Activated effector memory CD4-positive, alpha-beta T cell treated with Interleukin-2 at 50 U/mL for 16 hours (primary cell): ENCODE measurements around the gene MST1.
A peak's percentile ranks its signal among the peaks of the same experiment; 100 is the strongest.

Experiments
- DNase-seq: peaks from one replicate; pipeline ENCODE4 v3.0.0-alpha.2; 2020

The MST1 gene

DNA sequence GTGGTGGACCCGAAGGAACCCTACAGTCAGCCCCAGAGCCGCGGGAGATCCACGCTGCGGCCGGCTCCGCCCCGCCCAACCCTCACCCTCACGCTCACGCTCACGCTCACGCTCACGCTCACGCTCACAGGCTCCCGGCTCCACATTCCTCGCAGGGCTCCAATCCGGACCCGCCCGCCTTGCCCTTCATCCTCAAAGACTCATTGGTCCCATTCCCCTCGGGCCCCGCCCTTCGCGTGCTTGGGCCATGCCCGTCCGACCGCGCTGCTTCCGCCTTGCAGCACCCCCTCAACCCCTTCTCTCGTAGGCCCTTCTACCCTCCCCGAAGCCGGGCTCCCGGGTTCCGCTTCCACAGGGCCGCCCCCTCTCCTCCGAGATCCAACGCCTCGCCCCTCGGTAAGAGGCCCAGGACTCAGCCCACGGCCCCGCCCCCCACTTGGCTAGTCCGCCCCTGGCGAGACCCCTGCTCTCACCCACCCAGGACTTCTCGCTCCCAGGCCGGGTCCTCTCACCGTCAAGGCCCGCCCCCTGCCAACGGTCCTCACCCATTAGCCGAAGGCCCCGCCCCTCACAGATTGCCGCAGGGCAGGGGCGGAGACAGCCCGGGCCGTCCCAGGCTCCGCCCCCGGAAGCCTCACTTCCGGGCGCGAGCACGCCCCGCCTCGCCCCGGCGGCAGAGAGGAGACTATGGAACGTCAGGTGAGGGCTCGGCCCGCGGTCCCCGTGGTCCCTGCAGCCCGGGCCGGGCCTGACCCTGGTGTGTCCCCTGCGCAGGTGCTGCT, 15.4 kb downstream of the MST1 start, which contains the start of gene APEH:
APEH (plus strand) TSS at position 637 of the 782 bp plus-strand sequence; CDS start at position 688, 51 bp downstream.
- peak; percentile 95 for DNase-seq

DNA sequence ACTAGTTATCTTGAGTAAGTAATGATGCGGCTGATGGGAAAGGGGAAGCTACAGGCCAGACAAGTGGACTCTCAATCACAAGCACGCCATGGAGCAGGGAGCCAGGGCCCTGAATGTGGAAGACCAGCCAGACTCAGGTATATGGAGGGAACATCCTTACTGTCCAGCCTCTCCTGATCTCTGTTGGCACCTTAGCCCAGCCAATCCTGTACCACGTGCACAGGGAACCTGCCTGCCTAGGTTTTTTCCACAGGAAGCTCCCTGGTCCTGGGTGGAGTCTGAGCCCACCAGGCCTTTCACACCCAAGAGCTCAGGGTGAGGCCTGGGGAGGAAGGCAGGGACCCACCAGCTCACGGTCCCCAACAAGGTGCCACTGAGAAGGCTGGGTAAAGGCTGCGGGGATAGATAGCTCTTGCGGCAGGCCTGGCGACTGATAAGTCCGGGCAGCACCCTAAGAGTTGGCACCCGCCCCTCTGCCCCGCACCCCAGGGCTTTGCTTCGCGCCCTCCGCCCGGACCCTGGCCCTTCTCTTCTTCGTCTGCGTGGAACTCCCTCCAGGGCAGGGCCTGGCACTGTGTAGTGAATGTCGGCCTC, 16.1 kb downstream of the MST1 start:
- DNase-seq = no peak

DNA sequence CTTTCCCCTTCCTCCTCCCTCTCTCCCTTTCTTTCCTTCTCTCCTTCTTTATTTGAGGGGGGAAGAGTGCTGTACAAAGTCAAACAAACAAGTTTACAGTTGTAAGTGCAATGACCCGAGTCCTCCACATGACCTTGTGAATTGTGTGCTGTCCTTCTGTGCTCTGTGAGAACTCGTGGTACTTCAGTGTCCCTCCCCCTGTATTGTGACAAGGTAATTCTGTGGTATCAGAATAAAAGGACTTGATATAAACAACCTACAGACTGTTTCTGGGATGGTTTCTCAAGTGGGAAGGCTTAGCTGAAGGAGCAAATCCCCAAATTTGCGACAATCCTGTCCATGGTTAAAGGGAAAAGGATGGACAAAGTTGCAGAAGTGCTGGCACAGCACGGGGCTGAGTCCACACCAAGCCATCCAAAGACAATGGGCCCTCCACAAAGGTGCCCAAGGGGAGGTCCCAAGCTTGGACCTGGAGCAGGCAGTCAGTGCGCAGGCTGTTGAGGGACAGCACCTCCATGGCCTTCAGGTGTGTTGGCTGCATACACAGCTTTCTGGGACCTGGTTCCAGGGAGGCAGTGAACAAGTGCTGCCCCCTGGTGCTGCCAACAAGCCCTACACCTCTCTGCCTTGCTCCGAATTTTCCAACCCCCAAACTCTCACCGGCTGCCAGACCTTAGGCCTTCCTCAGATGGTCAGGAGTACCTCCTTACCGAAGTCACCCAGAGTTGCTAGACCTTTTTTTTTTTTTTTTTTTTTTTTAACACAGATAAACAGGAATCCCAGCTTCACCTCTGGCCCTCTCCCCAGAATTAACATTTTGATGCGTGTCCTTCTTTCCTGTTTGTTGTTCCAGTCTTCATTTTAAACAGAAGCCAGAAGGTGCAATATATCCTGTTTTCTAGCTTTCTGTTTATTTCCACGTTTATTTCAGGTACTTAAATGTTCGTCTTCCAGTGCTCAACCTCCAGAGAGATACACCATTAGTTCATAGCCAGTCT, 17.7 kb downstream of the MST1 start:
- peak; percentile 60 for DNase-seq

DNA sequence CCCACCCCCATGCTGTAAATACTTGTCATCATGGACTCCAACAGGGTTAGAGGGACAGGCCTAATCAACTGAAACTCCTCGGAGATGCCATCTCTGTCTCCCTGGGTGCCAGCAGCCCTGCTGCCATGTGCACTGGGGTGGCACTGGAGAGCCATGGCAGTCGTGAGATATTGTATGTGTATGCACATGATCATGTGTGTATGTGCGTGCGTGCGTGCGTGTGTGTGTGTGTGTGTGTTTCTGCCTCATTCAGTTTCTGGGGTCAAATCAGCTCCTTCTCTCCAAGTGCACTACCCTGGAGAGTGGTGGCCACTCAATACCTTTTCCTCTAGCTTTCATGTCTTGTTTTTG, 18.4 kb downstream of the MST1 start:
- DNase-seq = no peak

DNA sequence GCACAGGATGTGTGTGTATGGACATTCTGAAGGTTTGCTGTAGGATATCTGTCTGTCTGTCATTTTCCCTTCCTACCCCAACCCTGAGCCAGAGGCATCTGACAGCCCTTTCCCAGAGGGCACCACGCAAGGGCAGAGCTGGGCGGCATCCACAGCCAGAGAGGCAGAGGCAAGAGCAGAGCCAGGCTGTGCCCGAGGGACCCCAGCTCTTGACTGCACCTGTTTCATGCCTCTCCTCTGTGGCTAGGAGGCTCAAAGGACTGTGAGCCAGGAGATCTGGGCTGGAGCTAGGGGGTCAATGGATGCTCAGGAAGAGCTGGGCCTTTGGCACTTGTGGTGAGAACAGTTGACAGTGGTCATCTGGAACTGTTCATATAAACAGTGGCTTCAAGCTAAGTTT, 19.9 kb downstream of the MST1 start:
- no peak for DNase-seq

DNA sequence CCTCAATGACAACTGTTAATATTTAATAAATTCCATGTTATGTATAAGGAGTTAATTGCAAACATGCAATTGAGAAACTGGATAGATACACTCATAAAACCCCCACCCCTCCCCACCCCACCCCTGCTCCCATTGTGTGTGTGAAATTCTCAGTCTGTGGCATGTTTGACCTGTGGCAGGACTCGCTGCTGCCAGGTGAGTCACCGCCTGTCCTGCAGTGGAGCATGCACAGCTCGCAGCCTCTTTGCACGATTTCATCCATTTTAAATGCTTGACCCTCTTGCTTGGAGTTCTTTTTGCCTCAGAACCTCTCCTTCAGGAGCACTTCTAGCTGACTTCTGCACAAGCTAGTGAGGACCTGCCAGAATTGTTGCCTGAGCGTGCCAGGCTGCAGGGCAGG, 20.4 kb downstream of the MST1 start:
- DNase-seq = no peak

DNA sequence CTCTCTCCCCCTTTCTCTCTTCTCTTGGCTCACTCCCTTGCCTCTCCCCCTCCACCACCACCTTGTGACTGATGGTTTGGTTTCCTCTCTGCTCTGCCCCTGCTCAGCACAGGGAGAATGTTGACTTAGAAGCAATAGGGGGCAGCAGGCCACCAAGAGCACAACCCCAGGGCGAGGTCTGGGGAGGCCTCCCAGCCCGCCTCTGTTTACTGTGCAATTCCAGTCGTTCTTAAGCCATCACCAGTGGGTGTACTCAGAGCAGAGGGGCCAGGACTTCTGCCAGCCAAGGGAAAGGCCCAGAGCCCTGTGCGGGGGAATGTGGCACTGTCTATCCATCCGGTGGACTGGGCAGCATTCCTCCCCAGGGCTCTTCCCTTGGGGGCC, 20.9 kb downstream of the MST1 start:
- DNase-seq = no peak

DNA sequence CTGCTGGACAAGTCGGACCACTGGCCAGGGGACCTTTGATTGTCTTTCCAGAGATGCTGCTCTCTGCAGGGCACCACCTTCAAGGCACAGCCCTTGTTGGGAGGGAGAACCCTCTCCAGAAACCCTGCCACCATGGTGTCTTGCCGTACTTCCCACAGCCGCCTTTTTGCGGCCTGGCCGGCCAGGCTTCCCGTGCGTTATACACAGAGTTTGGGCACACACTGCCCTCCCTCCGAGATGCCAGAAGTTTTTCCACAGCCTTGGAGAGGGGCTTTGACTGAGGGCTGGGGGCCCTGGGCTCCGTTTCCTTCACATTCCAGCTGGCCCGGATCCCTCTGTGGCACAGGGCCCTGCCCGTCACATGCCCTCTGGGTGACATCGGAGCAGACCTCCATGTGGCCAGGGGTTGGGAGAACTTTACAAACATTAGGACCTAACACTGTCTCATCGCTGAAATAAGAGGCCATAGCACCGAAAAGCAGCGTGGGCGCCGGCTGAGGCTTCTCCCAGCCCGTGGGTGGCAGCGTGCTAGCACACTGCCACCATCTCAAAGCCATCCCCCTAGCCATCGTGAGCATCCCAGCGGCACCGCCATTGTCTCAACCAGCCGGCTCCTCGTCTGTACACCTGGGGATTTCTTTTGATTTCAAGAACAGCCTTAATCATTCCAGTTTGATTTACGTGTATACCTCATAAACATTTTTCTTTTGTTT, 21.4 kb downstream of the MST1 start:
- DNase-seq = no peak

DNA sequence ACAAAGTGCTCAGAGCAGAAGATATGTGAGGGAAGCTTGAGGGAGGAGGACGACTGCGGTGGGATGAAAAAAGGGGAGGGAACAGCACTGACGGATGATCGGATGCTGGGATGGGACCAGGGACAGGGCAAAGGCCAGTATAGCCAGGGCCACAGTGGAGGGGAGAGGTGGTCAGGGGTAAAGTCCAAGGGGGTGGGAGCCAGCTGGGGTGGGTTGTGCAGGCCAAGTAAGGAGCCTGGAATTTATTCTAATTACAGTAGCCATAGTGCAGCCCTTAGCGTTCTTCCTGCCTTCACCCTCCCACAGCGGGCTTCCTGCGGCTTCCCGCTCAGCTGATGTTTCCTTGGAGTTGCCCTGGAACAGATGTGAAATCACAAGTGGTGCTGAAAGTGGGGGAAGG, 22.7 kb downstream of the MST1 start:
- no peak for DNase-seq

DNA sequence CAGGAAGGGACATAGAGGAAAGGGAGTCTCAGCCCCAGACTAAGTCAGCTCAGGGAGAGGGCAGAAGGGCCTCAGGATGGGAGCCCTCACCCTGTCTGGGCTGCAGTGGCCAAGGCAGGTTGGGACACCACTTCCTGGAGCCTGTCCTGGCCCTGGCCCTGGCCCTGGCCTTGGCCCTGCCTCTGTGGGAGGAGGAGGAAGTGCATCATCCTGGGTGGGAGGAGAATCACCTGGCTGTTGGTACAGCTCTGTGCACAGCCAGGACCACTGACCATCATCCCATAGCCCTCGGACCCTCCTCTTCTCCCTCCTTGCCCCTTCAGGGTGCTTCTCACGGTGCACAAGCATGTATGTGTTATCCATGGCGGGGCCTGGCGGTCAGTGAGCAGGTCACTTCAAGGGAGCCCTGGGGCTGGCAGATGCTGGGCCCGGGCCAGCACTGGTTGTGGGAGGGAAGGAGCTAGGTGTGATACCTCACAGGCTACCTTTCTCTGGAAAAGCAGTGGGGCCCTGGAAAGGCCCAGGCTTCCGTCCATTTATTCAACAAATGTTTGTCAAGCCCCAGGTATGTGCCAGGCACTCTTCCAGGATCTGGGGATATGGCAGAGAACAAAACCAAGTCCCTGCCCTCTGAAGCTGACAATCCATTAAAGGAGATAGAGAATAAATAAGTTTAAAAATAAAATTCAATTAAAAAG, 23.3 kb downstream of the MST1 start:
- DNase-seq = no peak

DNA sequence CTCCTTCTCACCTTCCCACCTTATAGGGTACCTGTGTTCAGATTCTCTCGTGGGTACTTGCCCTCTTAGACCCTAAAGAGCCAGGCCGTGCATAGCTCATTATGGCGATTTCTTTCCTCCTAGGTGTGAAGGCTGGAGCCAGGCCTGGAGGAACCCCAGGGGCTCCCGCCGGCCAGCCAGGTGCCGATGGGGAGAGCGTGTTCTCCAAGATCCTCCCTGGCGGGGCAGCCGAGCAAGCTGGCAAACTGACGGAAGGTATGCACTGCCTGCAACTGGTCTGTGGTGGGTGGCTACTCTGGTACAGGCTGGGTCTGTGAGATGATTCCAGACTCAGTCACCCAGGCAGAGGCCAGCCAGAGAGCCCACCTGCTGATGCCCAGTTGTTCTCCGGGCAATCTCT, 25.0 kb downstream of the MST1 start:
- DNase-seq = no peak

DNA sequence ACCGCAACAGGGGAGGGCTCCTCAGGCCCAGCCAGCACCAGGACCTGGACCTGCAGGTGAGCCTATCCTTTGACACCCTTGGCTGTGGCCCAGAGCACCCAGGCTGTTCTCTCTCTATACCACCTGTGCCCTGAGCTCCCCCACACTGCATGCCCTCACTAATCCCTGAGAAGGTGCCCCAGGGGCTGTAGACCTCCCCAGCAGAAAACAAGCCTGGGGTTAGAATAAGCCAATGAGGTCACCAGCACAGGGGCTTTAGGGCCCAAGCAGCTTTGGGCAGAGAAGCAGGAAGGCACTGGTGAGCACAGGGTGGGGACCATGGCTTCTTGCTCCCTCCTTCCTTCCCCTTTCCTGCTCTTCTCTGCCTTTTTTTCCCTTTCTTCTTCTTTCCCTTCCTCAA, 25.4 kb downstream of the MST1 start:
- no peak for DNase-seq

DNA sequence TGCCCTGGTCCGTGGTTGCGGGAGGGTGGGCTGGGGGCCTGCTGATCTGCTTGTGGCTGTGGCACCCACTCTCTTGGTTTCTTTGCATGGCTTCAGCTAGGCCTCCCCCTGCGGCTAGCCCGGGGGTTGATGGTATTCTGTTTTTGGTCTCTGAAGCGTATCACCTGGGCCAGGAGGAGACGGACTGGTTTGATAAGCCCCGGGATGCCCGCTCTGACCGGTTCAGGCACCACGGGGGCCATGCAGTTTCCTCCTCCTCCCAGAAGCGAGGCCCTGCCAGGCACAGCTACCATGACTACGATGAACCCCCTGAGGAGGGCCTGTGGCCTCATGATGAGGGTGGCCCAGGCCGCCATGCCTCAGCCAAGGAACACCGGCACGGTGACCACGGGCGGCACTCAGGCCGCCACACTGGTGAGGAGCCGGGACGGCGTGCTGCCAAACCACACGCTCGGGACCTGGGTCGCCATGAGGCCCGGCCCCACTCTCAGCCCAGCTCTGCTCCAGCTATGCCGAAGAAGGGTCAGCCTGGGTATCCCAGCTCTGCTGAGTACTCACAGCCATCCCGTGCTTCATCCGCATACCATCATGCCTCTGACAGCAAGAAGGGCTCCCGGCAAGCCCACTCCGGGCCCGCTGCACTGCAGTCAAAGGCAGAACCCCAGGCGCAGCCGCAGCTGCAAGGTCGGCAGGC, 26.4 kb downstream of the MST1 start:
- no peak for DNase-seq

DNA sequence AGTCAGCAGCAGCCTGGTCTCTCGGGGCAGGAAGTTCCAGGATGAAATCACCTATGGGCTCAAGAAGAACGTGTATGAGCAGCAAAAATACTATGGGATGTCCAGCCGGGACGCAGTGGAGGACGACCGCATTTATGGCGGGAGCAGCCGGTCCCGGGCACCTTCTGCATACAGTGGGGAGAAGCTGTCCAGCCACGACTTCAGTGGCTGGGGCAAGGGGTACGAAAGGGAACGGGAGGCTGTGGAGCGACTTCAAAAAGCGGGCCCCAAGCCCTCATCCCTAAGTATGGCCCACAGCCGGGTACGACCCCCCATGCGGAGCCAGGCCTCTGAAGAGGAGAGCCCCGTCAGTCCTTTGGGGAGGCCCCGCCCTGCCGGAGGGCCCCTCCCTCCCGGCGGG, 27.3 kb downstream of the MST1 start:
- DNase-seq = no peak

DNA sequence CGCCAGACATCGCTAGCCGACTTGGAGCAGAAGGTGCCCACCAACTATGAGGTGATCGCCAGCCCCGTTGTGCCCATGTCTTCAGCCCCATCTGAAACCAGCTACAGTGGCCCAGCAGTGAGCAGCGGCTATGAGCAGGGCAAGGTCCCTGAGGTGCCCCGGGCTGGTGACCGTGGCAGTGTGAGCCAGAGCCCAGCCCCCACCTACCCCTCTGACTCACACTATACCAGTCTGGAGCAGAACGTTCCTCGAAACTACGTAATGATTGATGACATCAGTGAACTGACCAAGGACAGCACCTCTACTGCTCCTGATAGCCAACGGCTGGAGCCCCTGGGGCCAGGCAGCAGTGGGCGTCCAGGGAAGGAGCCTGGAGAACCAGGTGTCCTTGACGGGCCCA, 28.0 kb downstream of the MST1 start:
- no peak for DNase-seq

DNA sequence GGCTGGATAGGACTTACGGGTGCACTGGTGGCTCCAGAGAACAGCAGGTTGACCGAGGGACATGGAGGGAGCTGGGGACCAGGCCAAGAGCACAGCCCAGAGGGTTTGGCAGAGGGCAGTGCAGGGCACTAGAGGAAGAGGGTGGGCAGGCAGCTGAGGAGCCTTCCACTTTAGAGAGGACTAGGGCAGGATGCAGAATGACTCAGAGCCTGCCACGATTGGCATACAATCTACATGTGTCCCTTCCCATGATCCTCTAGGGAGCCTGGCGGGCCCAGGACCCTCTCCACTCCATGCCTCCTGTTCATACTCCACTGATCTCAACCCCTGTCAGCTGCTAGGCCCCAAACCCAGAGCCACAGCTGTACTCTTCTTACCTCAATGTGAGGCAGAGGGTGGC, 29.5 kb downstream of the MST1 start:
- DNase-seq = no peak

DNA sequence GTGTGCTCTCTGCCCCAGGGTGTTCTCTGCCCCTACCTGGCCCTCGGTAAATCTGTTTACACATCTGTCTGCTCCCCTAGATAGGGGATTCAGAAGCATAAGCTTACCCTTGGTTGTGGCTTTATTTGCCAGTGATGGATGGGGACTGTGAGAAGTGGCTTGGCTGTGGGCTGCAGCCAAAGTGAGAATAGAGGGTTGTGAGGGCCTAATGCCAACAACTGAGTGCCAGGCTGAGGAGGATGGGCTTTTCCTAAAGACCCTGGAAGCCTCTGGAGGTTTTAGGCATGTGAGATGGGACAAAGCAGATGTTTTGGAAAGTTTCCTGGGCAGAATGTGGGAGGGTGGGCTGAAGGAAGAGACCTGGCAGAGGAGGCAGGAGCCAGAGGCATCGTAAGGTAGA, 30.6 kb downstream of the MST1 start:
- no peak for DNase-seq

DNA sequence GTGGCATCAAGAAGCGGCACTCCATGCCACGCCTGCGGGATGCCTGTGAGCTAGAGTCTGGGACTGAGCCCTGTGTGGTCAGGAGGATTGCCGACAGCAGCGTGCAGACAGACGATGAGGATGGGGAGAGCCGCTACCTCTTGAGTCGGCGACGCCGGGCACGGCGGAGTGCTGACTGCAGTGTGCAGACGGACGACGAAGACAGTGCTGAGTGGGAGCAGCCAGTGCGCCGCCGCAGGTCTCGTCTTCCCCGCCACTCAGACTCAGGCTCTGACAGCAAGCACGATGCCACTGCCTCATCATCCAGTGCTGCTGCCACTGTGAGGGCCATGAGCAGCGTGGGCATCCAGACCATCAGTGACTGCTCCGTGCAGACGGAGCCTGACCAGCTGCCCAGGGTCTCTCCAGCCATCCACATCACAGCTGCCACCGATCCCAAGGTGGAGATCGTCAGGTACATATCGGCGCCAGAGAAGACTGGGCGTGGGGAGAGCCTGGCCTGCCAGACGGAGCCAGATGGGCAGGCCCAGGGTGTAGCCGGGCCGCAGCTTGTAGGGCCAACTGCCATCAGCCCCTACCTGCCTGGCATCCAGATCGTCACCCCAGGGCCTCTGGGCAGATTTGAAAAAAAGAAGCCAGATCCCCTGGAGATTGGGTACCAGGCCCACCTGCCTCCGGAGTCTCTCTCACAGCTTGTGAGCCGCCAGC, 31.9 kb downstream of the MST1 start:
- DNase-seq = no peak

DNA sequence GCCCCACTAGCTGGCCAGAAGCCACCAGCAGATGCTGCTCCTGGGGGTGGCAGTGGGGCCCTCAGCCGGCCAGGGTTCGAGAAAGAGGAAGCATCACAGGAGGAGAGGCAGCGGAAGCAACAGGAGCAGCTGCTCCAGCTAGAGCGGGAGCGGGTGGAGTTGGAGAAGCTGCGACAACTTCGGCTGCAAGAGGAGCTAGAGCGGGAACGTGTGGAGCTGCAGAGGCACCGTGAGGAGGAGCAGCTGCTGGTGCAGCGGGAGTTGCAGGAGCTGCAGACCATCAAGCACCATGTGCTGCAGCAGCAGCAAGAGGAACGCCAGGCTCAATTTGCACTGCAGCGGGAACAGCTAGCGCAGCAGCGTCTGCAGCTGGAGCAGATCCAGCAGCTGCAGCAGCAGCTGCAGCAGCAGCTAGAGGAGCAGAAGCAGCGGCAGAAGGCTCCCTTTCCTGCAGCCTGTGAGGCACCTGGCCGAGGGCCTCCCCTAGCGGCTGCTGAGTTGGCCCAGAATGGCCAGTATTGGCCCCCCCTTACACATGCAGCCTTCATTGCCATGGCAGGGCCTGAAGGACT, 32.6 kb downstream of the MST1 start:
- DNase-seq = no peak

DNA sequence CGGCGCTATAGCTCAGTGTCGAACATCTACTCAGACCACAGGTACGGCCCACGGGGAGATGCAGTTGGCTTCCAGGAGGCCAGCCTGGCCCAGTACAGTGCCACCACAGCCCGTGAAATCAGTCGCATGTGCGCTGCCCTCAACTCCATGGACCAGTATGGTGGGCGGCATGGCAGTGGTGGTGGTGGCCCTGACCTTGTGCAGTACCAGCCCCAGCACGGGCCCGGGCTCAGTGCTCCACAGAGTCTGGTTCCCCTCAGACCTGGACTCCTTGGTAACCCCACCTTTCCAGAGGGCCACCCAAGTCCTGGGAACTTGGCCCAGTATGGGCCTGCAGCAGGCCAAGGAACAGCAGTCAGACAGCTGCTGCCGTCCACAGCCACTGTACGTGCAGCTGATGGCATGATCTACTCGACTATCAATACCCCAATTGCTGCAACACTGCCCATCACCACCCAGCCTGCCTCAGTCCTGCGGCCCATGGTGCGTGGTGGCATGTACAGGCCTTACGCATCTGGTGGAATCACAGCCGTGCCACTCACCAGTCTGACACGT, 33.5 kb downstream of the MST1 start:
- DNase-seq = no peak
